Amniotic epithelial cell (primary cell): Measurements from ENCODE around the gene REEP6.
"Not testable (repeated sequence)": the region's sequence is repeated elsewhere in the genome, so short reads cannot be mapped to it uniquely, and the experiment has no call there.

ENCODE experiments used
- DNase-seq: peaks from one replicate; pipeline ENCODE4 v3.0.0-alpha.2; 2010; ENCODE audit warnings: low read depth

The REEP6 gene

GRCh38 chr19:1490311-1491113, 469 bp upstream of the REEP6 start, which contains the start of gene PCSK4:
Gene PCSK4 (minus strand): TSS chr19:1490350. CDS start chr19:1490346, 4 bp downstream.
- peak; percentile 98 for DNase-seq

GRCh38 chr19:1491849-1492170, 829 bp downstream of the REEP6 start:
- no peak for DNase-seq

- DNase-seq, result peak; percentile 36
Measured at GRCh38 chr19:1492474-1493006, 1.6 kb downstream of the REEP6 start.

DNA sequence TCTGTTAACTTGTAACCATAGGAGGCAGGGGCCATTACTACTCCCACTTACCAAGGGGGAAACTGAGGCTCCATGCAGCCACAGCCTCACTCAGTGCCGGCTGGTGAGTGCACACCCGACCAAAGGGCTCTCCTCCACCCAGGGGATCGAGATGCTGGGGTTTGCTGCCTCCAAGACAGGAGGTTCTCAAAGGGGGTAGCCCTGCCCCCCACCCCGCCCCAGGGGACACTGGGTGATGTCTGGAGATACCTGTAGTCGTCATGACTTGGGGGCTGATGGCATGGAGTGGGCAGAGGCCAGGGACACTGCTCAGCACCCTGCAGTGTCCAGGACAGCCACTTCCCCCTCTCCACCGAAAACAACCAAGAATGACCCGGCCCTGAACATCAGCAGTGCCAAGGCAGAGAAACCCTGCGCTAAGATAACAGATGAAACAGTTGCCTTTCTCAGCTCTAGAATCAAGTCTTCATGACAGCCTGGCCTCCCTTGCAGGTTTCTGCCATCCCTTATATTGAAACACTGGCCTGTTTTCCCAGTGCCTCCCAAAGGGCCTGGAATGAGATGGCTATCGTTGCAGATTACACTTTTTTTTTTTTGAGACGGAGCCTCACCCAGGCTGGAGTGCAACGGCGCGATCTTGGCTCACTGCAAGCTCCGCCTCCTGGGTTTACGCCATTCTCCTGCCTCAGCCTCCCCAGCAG, 3.3 kb downstream of the REEP6 start:
- DNase-seq, result no peak

DNA sequence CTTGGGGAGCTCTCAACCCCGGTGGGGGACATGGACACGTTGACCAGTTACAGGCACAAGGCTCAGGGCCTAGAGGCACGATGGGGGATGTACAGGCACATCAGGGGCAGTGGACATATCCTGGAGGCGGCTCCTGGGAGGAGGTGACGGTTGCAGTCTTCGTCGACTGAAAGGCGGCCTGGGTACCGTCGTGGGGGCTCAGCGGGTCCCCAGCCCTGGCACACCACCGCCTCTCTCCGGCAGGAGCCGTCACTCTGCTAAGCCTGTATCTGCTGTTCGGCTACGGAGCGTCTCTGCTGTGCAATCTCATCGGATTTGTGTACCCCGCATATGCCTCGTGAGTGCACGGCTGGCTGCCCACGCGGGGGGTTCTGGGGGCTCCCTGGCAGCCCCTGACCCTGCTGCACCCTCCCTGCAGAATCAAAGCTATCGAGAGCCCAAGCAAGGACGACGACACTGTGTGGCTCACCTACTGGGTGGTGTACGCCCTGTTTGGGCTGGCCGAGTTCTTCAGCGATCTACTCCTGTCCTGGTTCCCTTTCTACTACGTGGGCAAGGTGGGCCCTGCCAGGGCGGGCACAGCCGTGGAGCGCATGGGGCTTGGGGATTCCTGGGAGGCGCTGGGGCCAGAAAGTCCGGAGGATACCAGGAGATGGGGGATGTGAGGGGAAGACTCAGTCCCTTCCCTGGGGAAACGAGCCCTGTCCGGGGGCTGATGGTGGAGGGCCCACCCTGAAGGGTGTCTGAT, 4.2 kb downstream of the REEP6 start:
- no peak for DNase-seq

DNA sequence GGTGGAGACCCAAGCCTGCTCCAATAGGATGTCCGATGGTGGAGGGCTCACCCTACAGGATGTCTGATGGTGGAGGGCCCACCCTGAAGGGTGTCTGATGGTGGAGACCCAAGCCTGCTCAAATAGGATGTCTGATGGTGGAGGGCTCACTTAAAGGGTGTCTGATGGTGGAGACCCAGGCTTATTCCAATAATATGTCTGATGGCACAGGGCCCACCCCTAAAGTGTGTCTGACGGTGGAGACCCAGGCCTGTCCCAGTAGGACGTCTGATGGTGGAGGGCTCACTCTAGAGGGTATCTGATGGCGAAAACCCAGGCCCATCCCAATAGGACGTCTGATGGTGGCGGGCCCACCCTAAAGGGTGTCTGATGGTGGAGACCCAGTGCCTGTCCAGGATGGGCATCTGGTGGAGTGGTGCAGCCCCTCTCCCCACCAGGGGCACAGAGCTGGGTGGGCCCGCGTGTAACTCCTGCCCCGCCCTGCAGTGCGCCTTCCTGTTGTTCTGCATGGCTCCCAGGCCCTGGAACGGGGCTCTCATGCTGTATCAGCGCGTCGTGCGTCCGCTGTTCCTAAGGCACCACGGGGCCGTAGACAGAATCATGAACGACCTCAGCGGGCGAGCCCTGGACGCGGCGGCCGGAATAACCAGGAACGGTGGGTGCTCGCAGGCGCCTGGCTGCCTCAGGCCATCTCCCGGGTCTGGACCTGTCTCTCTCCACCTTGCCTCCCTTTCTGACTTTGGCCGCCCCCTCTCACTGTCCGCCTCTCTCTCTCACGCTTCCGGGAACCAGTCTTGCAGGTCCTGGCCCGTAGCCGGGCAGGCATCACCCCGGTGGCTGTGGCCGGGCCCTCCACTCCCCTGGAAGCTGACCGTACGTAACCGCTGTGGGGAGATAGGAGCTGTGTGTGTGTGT, 5.1 kb downstream of the REEP6 start:
- DNase-seq, result no peak

DNA sequence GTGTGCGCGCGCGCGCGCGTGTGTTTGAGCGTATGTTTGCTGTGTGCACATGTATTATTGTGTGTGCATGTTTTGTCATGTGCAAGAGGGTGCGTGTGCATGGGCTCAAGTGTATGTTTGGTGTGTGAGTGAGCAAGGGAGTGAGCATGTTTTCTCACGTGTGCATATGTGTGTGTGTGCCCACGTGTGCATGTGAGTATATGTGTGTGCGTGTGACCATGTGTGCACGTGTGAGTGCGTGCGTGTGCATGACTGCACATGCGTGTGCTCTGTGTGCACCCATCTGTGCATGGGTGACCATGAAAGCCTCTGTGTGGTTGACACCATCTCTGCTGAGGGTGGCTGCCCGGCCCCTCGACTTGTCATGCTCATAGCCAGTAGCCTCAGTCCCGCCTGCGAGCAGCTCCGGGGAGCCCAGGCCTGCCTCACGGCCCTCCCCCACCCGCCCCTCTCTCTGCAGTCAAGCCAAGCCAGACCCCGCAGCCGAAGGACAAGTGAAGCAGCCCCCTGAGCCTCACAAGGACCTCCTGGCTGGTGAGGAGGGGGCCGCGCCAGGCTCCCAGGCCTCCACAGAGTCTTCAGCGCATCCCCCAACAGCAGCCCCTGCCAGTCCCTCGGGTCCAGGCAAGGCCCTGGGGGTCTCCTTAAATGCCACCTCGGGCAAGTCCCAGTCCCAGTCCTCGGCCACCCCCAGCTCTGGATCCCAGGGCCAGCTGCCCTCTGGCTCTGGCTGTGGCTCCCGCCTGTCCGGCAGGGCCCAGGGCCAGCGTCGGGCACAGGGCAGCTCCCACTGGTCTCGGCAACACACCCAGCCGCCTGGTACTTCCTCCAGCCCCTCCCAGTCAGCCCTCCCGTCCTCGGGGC, 6.0 kb downstream of the REEP6 start:
- DNase-seq, result no peak

DNA sequence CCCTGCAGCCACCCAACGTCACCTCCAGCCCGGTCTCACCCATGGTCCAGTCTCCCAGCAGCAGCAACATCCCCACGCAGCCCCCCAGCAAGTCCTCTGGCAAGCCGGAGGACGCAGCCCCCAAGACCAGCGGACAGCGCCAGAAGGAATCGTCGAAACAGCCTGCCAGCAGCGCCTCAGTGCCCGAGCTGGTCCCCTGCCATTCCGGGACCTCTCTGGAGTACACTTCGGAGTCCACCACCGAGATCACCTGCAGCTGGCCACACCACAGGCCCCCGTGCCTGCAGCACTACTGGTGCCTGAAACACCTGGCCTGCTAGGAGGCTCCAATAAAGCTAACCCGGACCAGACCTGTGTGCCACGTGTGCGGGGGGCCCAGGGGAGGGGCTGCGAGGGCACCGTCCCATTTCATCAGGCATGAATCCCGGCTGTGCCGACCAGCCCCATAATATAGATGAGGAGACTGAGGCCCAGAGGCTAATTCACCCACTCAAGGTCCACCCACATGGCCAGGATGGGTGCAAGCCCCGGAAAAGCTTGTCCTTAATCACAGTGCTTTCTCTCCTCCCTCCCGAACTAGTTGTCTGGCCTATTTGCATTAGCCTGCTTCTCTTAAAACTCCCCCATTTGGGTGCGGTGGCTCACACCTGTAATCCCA, 6.7 kb downstream of the REEP6 start:
- no peak for DNase-seq

DNA sequence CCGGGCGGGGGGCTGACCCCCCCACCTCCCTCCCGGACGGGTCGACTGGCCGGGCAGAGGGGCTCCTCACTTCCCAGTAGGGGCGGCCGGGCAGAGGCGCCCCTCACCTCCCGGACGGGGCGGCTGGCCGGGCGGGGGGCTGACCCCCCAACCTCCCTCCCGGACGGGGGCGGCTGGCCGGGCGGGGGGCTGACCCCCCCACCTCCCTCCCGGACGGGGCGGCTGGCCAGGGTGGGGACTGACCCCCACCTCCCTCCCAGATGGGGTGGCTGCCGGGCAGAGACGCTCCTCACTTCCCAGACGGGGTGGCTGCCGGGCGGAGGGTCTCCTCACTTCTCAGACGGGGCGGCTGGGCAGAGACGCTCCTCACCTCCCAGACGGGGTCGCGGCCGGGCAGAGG, 8.2 kb downstream of the REEP6 start:
- not testable (repeated sequence) for DNase-seq

GRCh38 chr19:1501200-1501595, 10.2 kb downstream of the REEP6 start:
- DNase-seq, result no peak

DNA sequence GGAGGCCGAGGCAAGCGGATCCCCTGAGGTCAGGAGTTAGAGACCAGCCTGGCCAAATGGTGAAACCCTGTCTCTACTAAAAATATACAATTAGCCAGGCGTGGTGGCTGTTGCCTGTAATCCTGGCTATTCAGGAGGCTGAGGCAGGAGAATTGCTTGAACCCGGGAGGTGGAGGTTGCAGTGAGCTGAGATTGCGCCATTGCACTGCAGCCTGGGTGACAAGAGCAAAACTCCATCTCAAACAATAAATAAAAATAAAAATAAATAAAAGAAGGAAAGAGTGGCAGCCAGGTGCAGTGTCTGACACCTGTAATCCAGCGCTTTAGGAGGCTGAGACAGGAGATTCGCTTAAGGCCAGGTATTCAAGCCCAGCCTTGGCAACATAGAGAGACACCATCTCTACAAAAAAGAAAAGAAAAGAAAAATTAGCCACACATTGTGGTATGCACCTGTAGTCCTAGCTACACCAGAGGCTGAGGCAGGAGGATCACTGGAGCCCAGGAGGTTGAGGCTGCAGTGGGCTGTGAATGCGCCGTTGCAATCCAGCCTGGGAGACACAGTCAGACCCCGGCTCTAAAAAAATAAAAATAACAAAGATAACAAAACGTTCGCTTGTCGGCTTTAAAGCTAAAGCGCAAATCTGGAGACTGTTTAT, 11.6 kb downstream of the REEP6 start:
- no peak for DNase-seq

DNA sequence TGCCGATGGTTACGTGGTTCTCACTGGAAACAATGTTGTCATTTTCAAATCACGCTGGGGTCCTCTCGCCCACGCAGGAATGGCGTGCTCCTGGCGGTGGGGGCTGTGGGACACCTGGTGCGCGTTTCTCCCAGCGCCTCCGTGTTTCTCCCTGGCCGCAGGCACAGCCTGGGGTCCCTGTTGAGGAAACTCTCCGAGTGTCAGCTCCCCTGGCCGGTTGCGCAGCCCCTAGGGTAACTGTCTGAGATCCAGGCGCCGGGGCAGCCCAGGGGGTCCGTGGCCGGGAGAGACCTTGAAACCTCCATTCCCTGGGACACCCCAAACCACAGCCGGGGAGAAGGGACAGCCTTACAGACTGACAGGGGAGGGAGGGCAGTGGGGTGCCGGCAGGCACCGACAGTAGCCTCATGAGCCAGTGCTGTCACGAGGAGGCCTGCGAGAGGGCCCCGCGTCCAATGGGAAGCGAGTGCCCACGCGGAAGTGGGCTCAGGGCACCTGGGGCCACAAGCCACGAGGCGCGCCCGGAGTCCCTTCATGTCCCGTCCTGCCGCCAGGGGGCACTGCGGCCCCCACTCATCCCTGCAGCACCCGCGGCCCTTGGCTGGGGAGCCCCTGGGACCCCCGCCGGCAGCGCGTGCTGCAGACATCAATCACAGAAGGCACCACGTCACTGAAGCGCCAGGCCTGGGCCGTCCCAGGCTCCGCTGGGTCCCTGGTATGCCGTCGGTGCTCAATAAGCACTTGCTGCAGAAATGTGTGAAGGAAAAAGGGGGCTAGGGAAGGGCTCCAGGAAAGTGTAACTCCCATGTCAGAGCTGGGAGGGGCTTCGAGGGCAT, 12.3 kb downstream of the REEP6 start:
- peak; percentile 38 for DNase-seq

- DNase-seq, result no peak
Measured at GRCh38 chr19:1503925-1504773, 13.2 kb downstream of the REEP6 start.

DNA sequence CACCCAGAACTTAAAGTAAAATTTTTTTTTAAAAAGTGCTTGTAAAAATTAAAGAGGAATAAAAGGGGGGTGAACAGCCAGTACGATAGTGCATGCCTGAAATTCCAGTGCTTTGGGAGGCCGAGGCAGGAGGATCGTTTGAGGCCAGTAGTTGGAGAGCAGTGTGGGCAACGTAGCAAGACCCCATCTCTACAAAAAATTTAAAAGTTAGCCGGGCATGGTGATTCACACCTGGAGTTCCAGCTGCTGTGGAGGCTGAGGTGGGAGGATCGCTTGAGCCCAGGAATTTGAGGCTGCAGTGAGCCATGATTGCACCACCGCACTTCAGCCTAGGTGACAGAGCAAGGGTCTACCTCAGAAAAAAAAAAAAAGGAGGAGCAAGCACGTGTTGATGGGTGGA, 14.0 kb downstream of the REEP6 start:
- no peak for DNase-seq

DNA sequence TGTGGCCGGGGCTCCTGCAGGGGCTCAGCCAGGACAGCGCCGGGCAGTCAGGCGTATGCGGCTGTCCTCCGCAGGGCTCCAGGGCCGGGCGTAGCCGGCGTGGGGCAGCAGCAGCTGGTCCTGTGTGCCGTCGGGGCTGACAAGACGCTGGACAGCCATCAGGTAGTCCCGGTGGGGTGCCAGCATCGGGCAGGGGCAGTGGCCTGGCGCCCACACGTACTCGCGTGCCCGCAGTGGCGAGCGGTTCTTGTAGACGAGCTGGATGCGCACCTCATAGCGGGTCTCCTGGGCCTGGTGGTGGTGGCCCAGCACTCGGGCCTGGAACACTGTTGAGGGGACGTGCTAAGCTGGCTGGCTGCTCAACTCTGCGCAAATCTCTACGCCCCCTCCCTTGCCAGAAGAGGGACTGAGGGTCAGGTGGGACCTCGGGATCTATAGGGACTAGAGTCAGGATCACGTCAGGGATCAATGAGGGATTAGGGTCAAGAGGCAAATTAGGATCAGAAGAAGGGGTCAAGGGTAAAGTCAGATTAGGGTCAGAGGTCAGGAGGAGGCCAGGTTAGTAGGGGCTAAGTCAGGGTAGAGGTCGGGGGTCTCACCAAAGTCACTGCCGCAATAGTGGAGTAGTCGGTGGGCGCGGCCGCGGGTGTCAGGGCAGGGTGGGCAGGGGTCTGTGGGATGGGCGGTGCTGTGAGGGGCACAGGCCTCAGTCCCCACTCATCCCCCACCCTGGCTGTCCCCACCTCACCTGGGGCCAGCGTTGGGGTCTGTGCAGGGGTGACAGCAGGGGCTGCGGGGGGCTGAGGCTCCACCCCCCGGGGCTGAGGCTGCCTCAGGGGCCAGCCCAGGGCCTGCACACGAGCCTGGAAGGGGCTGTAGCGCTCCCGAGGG, 15.3 kb downstream of the REEP6 start:
- no peak for DNase-seq

DNA sequence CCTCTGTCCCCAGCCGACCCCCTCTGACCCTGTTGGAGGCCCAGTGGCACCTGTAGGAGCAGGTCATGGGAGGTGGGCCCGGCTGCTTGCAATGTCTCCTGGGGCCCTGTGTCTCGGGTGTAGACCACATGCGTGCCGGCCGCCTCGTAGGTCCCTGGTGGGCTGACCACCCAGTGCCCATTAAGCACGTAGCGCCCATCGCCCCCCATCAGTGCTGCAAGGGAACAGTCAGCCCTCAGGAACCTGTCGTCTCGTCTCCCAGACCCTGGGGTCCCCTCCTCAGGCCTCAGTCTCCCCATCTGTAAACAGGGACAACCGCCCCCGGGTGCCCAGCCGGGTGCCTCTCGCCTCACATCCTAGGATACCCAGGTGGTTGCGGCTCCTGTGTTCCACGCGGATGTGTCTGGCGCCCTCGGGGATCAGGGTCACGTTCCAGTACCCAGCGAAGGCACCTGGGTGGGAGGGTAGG, 16.2 kb downstream of the REEP6 start:
- no peak for DNase-seq
